ENCODE data around the gene SS18.

DNA sequence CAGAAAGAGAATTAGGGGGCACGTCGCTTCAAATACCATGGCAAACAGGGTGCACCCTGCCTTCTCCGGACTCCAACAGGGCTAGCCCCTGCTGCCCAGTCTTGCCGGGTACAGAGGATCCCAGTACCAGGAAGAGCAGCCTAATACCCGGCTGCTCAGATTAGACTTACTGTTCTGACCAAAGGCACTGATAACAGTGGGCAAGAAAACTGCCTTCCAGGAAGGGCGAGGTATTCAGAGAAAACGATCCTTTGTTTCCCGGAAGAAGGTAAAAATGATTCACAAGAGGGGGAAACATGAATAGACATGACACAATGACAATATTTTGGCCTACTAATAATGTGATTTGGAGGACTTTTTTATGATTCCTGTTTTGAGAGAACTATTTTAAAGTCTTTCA, 99.9 kb downstream of the SS18 start:
- TF ChIP-seq, protein P1, sequence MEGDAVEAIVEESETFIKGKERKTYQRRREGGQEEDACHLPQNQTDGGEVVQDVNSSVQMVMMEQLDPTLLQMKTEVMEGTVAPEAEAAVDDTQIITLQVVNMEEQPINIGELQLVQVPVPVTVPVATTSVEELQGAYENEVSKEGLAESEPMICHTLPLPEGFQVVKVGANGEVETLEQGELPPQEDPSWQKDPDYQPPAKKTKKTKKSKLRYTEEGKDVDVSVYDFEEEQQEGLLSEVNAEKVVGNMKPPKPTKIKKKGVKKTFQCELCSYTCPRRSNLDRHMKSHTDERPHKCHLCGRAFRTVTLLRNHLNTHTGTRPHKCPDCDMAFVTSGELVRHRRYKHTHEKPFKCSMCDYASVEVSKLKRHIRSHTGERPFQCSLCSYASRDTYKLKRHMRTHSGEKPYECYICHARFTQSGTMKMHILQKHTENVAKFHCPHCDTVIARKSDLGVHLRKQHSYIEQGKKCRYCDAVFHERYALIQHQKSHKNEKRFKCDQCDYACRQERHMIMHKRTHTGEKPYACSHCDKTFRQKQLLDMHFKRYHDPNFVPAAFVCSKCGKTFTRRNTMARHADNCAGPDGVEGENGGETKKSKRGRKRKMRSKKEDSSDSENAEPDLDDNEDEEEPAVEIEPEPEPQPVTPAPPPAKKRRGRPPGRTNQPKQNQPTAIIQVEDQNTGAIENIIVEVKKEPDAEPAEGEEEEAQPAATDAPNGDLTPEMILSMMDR (IDR thresholded peaks at IDR 0.05 in 2 of 3, conservative IDR thresholded peaks at IDR 0.05 in 1 of 3; ENCODE audit: borderline replicate concordance in 1 of 3, insufficient read depth in 1 of 3, low read depth in 2 of 3, low read length in 2 of 3) = no peak
- no peak for TF ChIP-seq ZNF274 (IDR thresholded peaks at IDR 0.05; ENCODE audit: low read depth, low read length)
- TF ChIP-seq, protein P2, sequence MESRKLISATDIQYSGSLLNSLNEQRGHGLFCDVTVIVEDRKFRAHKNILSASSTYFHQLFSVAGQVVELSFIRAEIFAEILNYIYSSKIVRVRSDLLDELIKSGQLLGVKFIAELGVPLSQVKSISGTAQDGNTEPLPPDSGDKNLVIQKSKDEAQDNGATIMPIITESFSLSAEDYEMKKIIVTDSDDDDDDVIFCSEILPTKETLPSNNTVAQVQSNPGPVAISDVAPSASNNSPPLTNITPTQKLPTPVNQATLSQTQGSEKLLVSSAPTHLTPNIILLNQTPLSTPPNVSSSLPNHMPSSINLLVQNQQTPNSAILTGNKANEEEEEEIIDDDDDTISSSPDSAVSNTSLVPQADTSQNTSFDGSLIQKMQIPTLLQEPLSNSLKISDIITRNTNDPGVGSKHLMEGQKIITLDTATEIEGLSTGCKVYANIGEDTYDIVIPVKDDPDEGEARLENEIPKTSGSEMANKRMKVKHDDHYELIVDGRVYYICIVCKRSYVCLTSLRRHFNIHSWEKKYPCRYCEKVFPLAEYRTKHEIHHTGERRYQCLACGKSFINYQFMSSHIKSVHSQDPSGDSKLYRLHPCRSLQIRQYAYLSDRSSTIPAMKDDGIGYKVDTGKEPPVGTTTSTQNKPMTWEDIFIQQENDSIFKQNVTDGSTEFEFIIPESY (IDR thresholded peaks at IDR 0.05; ENCODE audit: extremely low read depth, insufficient replicate concordance, low read length) = no peak
- no peak for TF ChIP-seq ELF1 (IDR thresholded peaks at IDR 0.05; ENCODE audit: borderline replicate concordance, low read depth)
- no peak for TF ChIP-seq EZH2phosphoT487 (IDR thresholded peaks at IDR 0.05; ENCODE audit: borderline replicate concordance)
- no peak for TF ChIP-seq SIN3A (IDR thresholded peaks at IDR 0.05; ENCODE audit: low read depth)
- no peak for TF ChIP-seq ZFX (IDR thresholded peaks at IDR 0.05)

All from HCT116 (cell line).